ENCODE data around the gene ADARB1.

GRCh38 chr21:45064618-45065399 is 9.6 kb upstream of the ADARB1 start:
- TF ChIP-seq CTCF (IDR thresholded peaks at IDR 0.05) (no peak), EZH2 (IDR thresholded peaks at IDR 0.05; ENCODE audit: borderline replicate concordance, insufficient read depth, low read depth, low read length, poor library complexity, severe bottlenecking) (no peak)

All from B cell (primary cell).